GM12878 (cell line): Measurements from ENCODE around the gene THAP9. TPM values are rescaled to one million over a fixed set of nuclear protein-coding genes. Genes with fewer than 3 reads are reported as not detected.

Experiments used
- BMI1 ChIP-seq: fragments of 450-650 bp; IDR thresholded peaks from 2 replicates; pipeline ENCODE4 v1.6.1; 2016; ENCODE audit warnings: mild to moderate bottlenecking, moderate library complexity, borderline replicate concordance
- CHD4 ChIP-seq: fragments of 200-600 bp; sonication (generic); IDR thresholded peaks from 2 replicates; pipeline ENCODE4 v1.6.1; 2016; ENCODE audit warnings: mild to moderate bottlenecking
- CREB1 ChIP-seq: IDR thresholded peaks from 2 replicates; pipeline ENCODE4 v1.6.1; 2012; ENCODE audit warnings: low read depth, mild to moderate bottlenecking, inconsistent platforms
- ESRRA ChIP-seq: IDR thresholded peaks from 2 replicates; pipeline ENCODE4 v1.6.1; 2012; ENCODE audit warnings: mild to moderate bottlenecking, low read length, improper control_type of control experiment
- EZH2 ChIP-seq: IDR thresholded peaks from 2 replicates; pipeline ENCODE4 v1.6.1; 2012; ENCODE audit warnings: low read depth, mild to moderate bottlenecking, control low read depth, inconsistent platforms, low read length, borderline replicate concordance; ENCODE audit not compliant: control insufficient read depth
- IKZF1 ChIP-seq: fragments of 450-650 bp; conservative IDR thresholded peaks from 2 replicates; pipeline ENCODE4 v1.6.1; 2017; ENCODE audit warnings: antibody characterized with exemption, mild to moderate bottlenecking
- MEF2A ChIP-seq: IDR thresholded peaks from 2 replicates; pipeline ENCODE4 v1.6.1; 2011; ENCODE audit warnings: low read depth, mild to moderate bottlenecking, low read length, moderate library complexity; ENCODE audit not compliant: insufficient read depth
- NFYA ChIP-seq: IDR thresholded peaks from 2 replicates; pipeline ENCODE4 v1.6.1; 2011; ENCODE audit warnings: low read depth, mild to moderate bottlenecking, low read length, improper control_type of control experiment, borderline replicate concordance
- POU2F2 ChIP-seq: IDR thresholded peaks from 3 replicates; pipeline ENCODE4 v1.6.1; 2011; ENCODE audit warnings: low read depth, mild to moderate bottlenecking, low read length, borderline replicate concordance
- RAD21 ChIP-seq: IDR thresholded peaks from 2 replicates; pipeline ENCODE4 v1.6.1; 2011; ENCODE audit warnings: mild to moderate bottlenecking, low read depth, low read length, moderate library complexity; ENCODE audit not compliant: insufficient read depth
- RUNX3 ChIP-seq: IDR thresholded peaks from 2 replicates; pipeline ENCODE4 v1.6.1; 2012; ENCODE audit warnings: low read length, inconsistent platforms
- SMARCA5 ChIP-seq: fragments of 450-650 bp; IDR thresholded peaks from 2 replicates; pipeline ENCODE4 v1.6.1; 2017; ENCODE audit warnings: mild to moderate bottlenecking
- ZBED1 ChIP-seq: IDR thresholded peaks from 2 replicates; pipeline ENCODE4 v1.6.1; 2016; ENCODE audit warnings: borderline replicate concordance
- ZNF24 ChIP-seq: fragments of 450-650 bp; IDR thresholded peaks from 2 replicates; pipeline ENCODE4 v1.6.1; 2017; ENCODE audit warnings: antibody characterized with exemption, mild to moderate bottlenecking
- polyA plus RNA-seq, 11 experiments: library from polyadenylated mRNA; depleted of rRNA in 4 of 11; unstranded in 6 of 11; stranded (reverse) in 5 of 11; fragments of >200 nt; fragmentation: Nextera tagmentation in 4 of 11; fragmentation: Illumina TruSeq in 1 of 11; extraction: Ambion mirVana in 4 of 11; extraction: Trizol in 1 of 11; gene quantifications; 1 replicate in 1 of 11; 2 replicates in 10 of 11; pipeline versions ENCODE4 v1.2.1 to v1.2.3, GENCODE V29; 2011 to 2016; ENCODE audit warnings: inconsistent platforms in 2 of 11, missing spikeins in 2 of 11, low read depth in 1 of 11
- total RNA-seq, 4 experiments: library from RNA; depleted of rRNA in 3 of 4; stranded (reverse); fragments of >200 nt in 3 of 4; fragmentation: Illumina TruSeq in 1 of 4; extraction: Trizol in 1 of 4; gene quantifications; 2 replicates each; pipeline versions ENCODE4 v1.2.1 to v1.2.3, GENCODE V29; 2013 to 2021
- TF ChIP-seq, protein P1 (sequence below): IDR thresholded peaks from 2 replicates; pipeline ENCODE4 v1.6.1; 2012; ENCODE audit warnings: low read length, inconsistent platforms
- TF ChIP-seq, protein P2 (sequence below): IDR thresholded peaks from 2 replicates; pipeline ENCODE4 v1.6.1; 2012; ENCODE audit warnings: low read depth, low read length, improper control_type of control experiment
- TF ChIP-seq, protein P3 (sequence below): IDR thresholded peaks from 2 replicates; pipeline ENCODE4 v1.6.1; 2012; ENCODE audit warnings: low read depth, low read length, improper control_type of control experiment
- TF ChIP-seq, protein P4 (sequence below): fragments of 450-650 bp; conservative IDR thresholded peaks from 2 replicates; pipeline ENCODE4 v1.6.1; 2017; ENCODE audit warnings: mild to moderate bottlenecking, moderate library complexity
- TF ChIP-seq, protein P5 (sequence below): IDR thresholded peaks from 2 replicates; pipeline ENCODE4 v1.6.1; 2012; ENCODE audit warnings: improper control_type of control experiment, low read depth, low read length; ENCODE audit not compliant: insufficient replicate concordance

Gene THAP9
- total and polyA plus RNA-seq, 10 of the 15 experiments (the other 5 are each of a cell fraction or from before 2014, with no cell fraction given): 2.1 to 4.9 (median 3.3) TPM

DNA sequence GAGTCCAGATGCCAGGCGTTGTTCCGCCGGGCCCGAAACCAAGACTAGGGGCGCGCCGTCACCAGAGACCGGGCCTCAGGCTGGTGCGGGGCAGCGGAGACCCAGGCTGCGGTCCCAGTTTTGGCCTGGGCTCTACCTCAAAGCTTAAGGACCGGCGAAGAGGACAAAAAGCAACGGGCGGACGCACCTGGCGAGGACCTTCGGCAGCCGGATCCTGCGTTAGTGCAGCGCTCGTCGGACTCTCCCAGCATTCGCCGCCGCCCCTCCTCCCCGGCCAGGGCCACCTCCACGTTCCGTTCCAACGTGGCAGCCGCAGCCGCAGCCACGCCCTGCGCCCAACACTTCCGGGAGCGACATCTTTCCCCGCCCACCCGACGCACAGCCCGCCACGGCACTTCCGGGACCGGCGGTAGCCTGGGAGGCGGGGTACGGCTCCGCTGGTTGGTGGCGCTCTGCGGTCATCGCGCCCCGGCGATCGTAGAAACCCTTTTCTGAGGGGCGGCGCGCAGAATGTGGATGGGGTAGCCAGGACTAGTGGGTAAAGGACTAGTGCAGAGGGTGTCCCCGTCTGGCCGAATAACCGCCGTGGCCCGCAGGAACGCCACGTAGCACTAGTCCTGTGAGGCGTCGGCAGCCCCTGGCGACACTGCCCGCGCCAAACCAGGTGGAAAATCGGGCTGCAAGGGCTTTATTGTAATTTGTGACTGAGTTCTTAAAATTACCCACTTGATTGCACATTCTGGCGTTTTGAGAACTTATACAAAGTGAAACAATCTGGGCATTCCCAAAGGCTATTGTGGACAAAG, 9.4 kb upstream of the THAP9 start, which contains the start of gene SEC31A (continued):
- TF ChIP-seq, protein P1, sequence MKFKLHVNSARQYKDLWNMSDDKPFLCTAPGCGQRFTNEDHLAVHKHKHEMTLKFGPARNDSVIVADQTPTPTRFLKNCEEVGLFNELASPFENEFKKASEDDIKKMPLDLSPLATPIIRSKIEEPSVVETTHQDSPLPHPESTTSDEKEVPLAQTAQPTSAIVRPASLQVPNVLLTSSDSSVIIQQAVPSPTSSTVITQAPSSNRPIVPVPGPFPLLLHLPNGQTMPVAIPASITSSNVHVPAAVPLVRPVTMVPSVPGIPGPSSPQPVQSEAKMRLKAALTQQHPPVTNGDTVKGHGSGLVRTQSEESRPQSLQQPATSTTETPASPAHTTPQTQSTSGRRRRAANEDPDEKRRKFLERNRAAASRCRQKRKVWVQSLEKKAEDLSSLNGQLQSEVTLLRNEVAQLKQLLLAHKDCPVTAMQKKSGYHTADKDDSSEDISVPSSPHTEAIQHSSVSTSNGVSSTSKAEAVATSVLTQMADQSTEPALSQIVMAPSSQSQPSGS: no peak
- TF ChIP-seq RUNX3 (peak; percentile 73), ZBED1 (no peak), MEF2A (0 out of 2 replicates have a peak, but pooled peaks have one; percentile 22), POU2F2 (peak; percentile 88), EZH2 (no peak), SMARCA5 (peak; percentile 49; the same call in 1 of the 2 replicates), BMI1 (no peak), CHD4 (no peak), IKZF1 (peak; percentile 77), NFYA (no peak), CREB1 (peak; percentile 96), ESRRA (no peak), RAD21 (no peak), ZNF24 (no peak)
- TF ChIP-seq, protein P2, sequence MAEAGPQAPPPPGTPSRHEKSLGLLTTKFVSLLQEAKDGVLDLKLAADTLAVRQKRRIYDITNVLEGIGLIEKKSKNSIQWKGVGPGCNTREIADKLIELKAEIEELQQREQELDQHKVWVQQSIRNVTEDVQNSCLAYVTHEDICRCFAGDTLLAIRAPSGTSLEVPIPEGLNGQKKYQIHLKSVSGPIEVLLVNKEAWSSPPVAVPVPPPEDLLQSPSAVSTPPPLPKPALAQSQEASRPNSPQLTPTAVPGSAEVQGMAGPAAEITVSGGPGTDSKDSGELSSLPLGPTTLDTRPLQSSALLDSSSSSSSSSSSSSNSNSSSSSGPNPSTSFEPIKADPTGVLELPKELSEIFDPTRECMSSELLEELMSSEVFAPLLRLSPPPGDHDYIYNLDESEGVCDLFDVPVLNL: no peak; the same call in 1 of the 2 replicates
- TF ChIP-seq, protein P3, sequence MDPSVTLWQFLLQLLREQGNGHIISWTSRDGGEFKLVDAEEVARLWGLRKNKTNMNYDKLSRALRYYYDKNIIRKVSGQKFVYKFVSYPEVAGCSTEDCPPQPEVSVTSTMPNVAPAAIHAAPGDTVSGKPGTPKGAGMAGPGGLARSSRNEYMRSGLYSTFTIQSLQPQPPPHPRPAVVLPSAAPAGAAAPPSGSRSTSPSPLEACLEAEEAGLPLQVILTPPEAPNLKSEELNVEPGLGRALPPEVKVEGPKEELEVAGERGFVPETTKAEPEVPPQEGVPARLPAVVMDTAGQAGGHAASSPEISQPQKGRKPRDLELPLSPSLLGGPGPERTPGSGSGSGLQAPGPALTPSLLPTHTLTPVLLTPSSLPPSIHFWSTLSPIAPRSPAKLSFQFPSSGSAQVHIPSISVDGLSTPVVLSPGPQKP: peak; percentile 85
- TF ChIP-seq, protein P4, sequence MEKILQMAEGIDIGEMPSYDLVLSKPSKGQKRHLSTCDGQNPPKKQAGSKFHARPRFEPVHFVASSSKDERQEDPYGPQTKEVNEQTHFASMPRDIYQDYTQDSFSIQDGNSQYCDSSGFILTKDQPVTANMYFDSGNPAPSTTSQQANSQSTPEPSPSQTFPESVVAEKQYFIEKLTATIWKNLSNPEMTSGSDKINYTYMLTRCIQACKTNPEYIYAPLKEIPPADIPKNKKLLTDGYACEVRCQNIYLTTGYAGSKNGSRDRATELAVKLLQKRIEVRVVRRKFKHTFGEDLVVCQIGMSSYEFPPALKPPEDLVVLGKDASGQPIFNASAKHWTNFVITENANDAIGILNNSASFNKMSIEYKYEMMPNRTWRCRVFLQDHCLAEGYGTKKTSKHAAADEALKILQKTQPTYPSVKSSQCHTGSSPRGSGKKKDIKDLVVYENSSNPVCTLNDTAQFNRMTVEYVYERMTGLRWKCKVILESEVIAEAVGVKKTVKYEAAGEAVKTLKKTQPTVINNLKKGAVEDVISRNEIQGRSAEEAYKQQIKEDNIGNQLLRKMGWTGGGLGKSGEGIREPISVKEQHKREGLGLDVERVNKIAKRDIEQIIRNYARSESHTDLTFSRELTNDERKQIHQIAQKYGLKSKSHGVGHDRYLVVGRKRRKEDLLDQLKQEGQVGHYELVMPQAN: peak; percentile 68
- TF ChIP-seq, protein P5, sequence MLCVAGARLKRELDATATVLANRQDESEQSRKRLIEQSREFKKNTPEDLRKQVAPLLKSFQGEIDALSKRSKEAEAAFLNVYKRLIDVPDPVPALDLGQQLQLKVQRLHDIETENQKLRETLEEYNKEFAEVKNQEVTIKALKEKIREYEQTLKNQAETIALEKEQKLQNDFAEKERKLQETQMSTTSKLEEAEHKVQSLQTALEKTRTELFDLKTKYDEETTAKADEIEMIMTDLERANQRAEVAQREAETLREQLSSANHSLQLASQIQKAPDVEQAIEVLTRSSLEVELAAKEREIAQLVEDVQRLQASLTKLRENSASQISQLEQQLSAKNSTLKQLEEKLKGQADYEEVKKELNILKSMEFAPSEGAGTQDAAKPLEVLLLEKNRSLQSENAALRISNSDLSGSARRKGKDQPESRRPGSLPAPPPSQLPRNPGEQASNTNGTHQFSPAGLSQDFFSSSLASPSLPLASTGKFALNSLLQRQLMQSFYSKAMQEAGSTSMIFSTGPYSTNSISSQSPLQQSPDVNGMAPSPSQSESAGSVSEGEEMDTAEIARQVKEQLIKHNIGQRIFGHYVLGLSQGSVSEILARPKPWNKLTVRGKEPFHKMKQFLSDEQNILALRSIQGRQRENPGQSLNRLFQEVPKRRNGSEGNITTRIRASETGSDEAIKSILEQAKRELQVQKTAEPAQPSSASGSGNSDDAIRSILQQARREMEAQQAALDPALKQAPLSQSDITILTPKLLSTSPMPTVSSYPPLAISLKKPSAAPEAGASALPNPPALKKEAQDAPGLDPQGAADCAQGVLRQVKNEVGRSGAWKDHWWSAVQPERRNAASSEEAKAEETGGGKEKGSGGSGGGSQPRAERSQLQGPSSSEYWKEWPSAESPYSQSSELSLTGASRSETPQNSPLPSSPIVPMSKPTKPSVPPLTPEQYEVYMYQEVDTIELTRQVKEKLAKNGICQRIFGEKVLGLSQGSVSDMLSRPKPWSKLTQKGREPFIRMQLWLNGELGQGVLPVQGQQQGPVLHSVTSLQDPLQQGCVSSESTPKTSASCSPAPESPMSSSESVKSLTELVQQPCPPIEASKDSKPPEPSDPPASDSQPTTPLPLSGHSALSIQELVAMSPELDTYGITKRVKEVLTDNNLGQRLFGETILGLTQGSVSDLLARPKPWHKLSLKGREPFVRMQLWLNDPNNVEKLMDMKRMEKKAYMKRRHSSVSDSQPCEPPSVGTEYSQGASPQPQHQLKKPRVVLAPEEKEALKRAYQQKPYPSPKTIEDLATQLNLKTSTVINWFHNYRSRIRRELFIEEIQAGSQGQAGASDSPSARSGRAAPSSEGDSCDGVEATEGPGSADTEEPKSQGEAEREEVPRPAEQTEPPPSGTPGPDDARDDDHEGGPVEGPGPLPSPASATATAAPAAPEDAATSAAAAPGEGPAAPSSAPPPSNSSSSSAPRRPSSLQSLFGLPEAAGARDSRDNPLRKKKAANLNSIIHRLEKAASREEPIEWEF: no peak
